GM12872 (cell line): Measurements from ENCODE around the gene OR10A6.

Experiments used
- TF ChIP-seq, protein P1 (sequence below): IDR thresholded peaks from 3 replicates; pipeline ENCODE4 v1.5.1; 2011; ENCODE audit warnings: low read depth, mild to moderate bottlenecking, low read length, moderate library complexity; ENCODE audit not compliant: insufficient read depth

OR10A6 gene

DNA sequence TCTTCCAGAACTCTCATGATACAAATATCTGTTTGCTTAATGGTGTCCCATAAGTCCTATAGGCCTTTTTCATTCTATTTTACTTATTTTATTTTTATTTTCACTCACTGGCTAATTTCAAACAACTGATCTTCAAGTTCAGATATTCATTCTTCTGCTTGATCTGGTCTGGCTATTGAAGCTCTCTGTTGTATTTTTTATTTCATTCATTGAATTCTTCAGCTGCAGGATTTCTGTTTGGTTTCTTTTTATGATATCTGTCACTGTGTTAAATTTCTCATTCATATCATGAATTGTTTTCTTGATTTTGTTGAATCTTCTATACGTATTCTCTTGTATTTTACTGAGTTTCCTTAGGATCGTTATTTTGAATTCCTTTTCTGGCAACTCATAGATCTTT is 13.1 kb upstream of the OR10A6 start:
- TF ChIP-seq, protein P1, sequence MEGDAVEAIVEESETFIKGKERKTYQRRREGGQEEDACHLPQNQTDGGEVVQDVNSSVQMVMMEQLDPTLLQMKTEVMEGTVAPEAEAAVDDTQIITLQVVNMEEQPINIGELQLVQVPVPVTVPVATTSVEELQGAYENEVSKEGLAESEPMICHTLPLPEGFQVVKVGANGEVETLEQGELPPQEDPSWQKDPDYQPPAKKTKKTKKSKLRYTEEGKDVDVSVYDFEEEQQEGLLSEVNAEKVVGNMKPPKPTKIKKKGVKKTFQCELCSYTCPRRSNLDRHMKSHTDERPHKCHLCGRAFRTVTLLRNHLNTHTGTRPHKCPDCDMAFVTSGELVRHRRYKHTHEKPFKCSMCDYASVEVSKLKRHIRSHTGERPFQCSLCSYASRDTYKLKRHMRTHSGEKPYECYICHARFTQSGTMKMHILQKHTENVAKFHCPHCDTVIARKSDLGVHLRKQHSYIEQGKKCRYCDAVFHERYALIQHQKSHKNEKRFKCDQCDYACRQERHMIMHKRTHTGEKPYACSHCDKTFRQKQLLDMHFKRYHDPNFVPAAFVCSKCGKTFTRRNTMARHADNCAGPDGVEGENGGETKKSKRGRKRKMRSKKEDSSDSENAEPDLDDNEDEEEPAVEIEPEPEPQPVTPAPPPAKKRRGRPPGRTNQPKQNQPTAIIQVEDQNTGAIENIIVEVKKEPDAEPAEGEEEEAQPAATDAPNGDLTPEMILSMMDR, result no peak

DNA sequence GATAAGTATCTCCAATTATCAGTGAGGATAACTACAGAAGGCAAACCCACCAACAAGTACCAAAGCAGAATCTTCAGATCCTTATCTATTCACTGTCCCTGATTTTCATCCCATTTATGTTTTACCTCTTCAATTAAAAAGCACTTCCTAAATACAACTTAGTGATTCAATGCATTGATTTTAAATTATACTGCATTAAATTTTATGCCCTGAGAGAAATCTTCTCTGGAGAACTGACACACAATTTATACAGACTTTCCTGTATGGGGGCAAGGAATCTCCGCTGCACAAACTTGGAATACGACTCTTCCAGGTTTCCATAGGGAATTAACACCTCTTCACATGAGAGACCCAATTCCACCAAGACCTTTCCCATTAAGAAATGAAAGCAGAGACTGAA is 10.5 kb upstream of the OR10A6 start, which contains the start of gene OR10A3:
Gene OR10A3, minus strand, starts transcription at position 101 of the 400 bp plus-strand sequence. CDS start 2,188 bp downstream, outside the sequence.
- TF ChIP-seq, protein P1, result no peak

DNA sequence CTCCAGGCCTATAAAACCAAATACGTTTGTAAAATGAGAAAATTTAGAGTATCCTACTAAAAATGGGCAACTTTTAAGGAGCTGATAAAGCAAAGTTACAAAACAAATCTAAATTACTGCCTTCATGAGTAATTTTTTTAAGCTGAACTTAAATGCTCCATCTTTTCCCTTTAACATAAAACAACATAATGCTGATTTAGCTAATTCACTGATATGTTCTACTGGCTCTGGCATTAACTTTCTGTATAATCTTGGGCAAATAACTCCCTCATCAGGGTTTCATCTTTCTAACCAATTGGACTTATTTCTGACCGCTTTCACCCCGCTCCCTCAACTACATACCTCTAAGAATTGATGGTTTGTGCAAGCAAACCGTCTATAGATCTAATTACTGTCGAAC is 10.1 kb upstream of the OR10A6 start:
- TF ChIP-seq, protein P1, result no peak

DNA sequence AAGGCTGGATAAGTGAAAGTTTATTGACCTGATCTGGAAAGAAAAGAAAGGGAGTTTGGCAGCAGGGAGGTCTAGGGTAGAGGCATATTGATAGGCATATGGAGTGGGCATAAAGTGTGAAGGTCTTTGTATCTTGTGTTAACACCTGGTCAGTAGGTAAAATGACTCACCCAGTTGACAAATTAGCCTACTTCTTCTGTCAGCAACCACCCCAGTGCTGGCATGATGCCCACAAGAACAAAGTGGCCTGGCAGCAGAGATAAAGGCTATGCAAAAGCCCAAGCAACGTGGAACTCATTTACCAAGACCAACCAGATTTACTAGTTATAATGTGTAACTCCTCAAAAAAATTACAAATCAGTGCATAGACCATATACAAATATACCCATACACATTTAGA is 5.5 kb upstream of the OR10A6 start:
- TF ChIP-seq, protein P1, result no peak

DNA sequence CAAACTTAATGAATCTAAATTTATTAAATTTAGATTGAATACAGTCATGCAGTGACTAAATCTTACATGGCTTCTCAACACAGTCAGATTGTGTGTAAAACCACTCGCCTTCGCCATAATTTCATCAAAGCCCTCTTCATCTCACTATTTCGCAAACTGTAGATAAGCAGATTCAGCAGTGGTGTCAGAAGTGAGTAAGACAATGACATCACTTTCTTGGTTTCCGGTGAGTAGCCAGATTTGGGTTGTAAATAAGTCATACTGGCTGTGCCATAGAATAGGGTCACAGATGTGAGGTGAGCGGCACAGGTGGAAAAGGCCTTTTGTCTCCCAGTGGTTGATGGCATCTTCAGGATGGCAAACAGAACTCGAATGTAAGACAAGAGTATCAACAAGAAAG is 3.4 kb downstream of the OR10A6 start:
- TF ChIP-seq, protein P1, result no peak

DNA sequence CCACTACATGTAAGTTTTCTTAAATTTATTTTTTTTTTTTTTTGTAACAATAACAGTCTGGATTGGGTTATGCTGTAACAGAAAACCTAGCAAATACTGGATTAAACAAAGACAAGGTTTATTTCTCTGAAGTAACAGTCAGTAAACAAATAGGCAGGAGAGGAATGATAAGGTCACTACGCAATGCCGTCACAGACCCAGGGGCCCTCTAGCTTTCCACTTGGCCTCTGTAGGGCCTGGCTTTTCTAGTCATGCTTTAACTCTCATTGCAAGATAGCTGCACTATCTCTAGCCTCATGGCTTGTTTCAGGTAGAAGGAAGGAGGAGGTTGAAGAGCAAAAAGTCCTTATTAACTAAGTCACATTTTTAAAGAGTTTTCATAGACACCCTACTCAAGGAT is 6.5 kb downstream of the OR10A6 start:
- TF ChIP-seq, protein P1, result no peak

DNA sequence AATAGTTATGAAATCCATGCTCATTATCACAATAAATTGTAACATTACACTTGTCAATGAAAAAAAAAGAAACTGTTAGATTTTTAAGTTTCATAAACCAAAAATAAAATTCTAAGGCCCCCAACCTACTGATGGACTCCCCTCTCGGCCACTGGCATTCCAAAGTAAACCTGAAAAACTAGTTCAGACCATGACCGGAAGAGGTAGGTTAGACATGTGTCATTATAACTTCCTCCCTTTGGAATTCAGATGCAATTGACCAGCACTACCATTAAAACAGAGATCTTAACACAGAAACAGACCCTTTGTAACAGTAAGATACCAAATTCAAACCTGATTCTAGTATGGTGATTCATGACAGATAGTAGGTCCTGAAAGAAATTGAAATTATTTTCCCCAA is 12.9 kb downstream of the OR10A6 start:
- TF ChIP-seq, protein P1, result no peak

DNA sequence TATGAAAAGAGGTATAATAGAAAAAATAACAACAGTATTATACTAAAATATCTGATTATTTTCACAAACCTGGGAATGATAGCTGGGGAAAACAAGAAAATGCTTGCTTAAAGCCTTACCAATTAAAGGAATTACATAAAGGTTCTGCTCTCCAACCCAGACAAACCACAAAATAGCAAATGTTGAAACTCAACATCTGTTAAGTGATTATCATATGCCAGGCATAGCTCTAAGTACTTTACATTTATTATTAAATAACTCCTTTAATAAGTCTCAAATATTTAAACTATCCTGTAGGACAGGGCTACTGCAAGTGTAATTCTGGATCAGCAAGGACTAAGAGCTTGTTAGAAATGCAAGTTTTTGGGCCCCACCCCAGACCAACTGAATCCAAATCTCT is 20.1 kb downstream of the OR10A6 start:
- TF ChIP-seq, protein P1, result no peak
